ENCODE results near the gene NIT1. TPM values are rescaled to one million over a fixed set of nuclear protein-coding genes. Genes with fewer than 3 reads are reported as not detected.

Gene NIT1
- total RNA-seq, 2 donors from 2014 or later, result 16.0 to 19.3 TPM

Other genes with a start within 250 kb of the NIT1 start
- not detected for gene ITLN1, start 232.9 kb upstream of the NIT1 start, total RNA-seq
- gene ITLN2, start 163.3 kb upstream of the NIT1 start, total RNA-seq, result not detected
- 10 to 100 TPM; 13.5 to 23.6 TPM for gene F11R, start 97.0 kb upstream of the NIT1 start, total RNA-seq
- 10 to 100 TPM; 45.5 to 45.7 TPM for gene TSTD1, start 79.1 kb upstream of the NIT1 start, total RNA-seq
- gene USF1, start 72.1 kb upstream of the NIT1 start, total RNA-seq, result 10 to 100 TPM; 80.6 to 85.4 TPM
- gene ARHGAP30, start 48.2 kb upstream of the NIT1 start, total RNA-seq, result 100 to 1,000 TPM; 156 to 189 TPM
- not detected for gene NECTIN4, start 28.5 kb upstream of the NIT1 start, total RNA-seq
- gene KLHDC9, start 19.7 kb upstream of the NIT1 start, total RNA-seq, result under 1 TPM in 1 of 2 donors, not detected in 1; 0.57 TPM
- 10 to 100 TPM; 34.5 to 37.1 TPM for gene PFDN2, start 68 bp upstream of the NIT1 start, total RNA-seq
- gene DEDD, start 14.6 kb downstream of the NIT1 start, total RNA-seq, result 10 to 100 TPM; 32.9 to 40.0 TPM
- 100 to 1,000 TPM; 152 to 154 TPM for gene UFC1, start 35.9 kb downstream of the NIT1 start, total RNA-seq
- 10 to 100 TPM; 35.9 to 37.0 TPM for gene USP21, start 41.4 kb downstream of the NIT1 start, total RNA-seq
- 10 to 100 TPM; 40.4 to 43.7 TPM for gene PPOX, start 48.3 kb downstream of the NIT1 start, total RNA-seq
- gene B4GALT3, start 59.4 kb downstream of the NIT1 start, total RNA-seq, result 10 to 100 TPM; 43.7 to 49.2 TPM
- under 1 TPM; 0.31 to 0.77 TPM for gene ADAMTS4, start 80.9 kb downstream of the NIT1 start, total RNA-seq
- gene NDUFS2, start 84.3 kb downstream of the NIT1 start, total RNA-seq, result 10 to 100 TPM; 57.1 to 58.5 TPM
- 10 to 100 TPM in 1 of 2 donors, 1 to 10 TPM in 1; 8.3 to 12.3 TPM for gene FCER1G, start 97.2 kb downstream of the NIT1 start, total RNA-seq
- not detected for gene APOA2, start 105.5 kb downstream of the NIT1 start, total RNA-seq
- gene TOMM40L, start 108.0 kb downstream of the NIT1 start, total RNA-seq, result 1 to 10 TPM; 5.4 to 6.9 TPM
- not detected for gene NR1I3, start 120.1 kb downstream of the NIT1 start, total RNA-seq
- gene PCP4L1, start 140.6 kb downstream of the NIT1 start, total RNA-seq, result not detected
- gene MPZ, start 191.9 kb downstream of the NIT1 start, total RNA-seq, result 1 to 10 TPM; 2.3 to 2.9 TPM
- gene SDHC, start 196.3 kb downstream of the NIT1 start, total RNA-seq, result 10 to 100 TPM; 64.4 to 76.8 TPM
- gene CFAP126, start 249.8 kb downstream of the NIT1 start, total RNA-seq, result not detected

Data from T-helper 17 cell (primary cell).